HUES64 (cell line): ENCODE data around the gene SCGB2B2.
"Not testable (repeated sequence)": the region's sequence is repeated elsewhere in the genome, so short reads cannot be mapped to it uniquely, and the experiment has no call there.

Experiments
- H3K27ac ChIP-seq: 2 replicates; pipeline ENCODE4 v1.7.0; 2013; ENCODE audit warnings: low read depth, low read length, inconsistent platforms
- H3K27me3 ChIP-seq: 2 replicates; pipeline ENCODE4 v1.6.1; 2013; ENCODE audit warnings: mild to moderate bottlenecking, low read length; ENCODE audit not compliant: insufficient read depth
- H3K36me3 ChIP-seq: 2 replicates; pipeline ENCODE4 v1.6.1; 2013; ENCODE audit warnings: mild to moderate bottlenecking, low read length; ENCODE audit not compliant: insufficient read depth
- H3K4me1 ChIP-seq: 2 replicates; pipeline ENCODE4 v1.6.1; 2013; ENCODE audit warnings: mild to moderate bottlenecking, low read length, moderate library complexity; ENCODE audit not compliant: insufficient read depth
- H3K4me3 ChIP-seq: 2 replicates; pipeline ENCODE4 v1.5.1; 2013; ENCODE audit warnings: mild to moderate bottlenecking, low read length, moderate library complexity
- H3K9ac ChIP-seq: 2 replicates; pipeline ENCODE4 v1.6.1; 2013; ENCODE audit warnings: mild to moderate bottlenecking, low read depth, low read length
- H3K9me3 ChIP-seq: 2 replicates; pipeline ENCODE4 v1.6.1; 2013; ENCODE audit warnings: low read depth, low read length; ENCODE audit not compliant: insufficient read depth
- WGBS: fragments of 150-250, 120-280 bp; methylation state at CpG from one replicate; pipeline ENCODE4 v1.1.7; 2013; ENCODE audit warnings: missing lambda C conversion rate; 5-methylcytosine and 5-hydroxymethylcytosine counted together

Gene SCGB2B2

GRCh38 chr19:34669305-34669704 lies 7.7 kb downstream of the SCGB2B2 start:
- Histone ChIP-seq H3K27ac (no peak overlapping the region), H3K9me3 (no peaks in the 10 kb centered on the region), H3K36me3 (no peaks in the 10 kb centered on the region), H3K4me1 (no peaks in the 10 kb centered on the region), H3K27me3 (peaks cover 23% of the 10 kb centered on the region; the same call in 1 of the 2 replicates), H3K4me3 (no peak overlapping the region), H3K9ac (no peak overlapping the region)
- WGBS: 87% methylated on average over 7 of the region's 7 CpGs

- WGBS: 87% methylated on average over 5 of the region's 5 CpGs
- H3K4me1 ChIP-seq, H3K9ac ChIP-seq, H3K4me3 ChIP-seq, H3K36me3 ChIP-seq, H3K9me3 ChIP-seq, H3K27ac ChIP-seq: not testable (repeated sequence)
- peaks cover 17% of the 10 kb centered on the region; the same call in 1 of the 2 replicates for H3K27me3 ChIP-seq
Observed at GRCh38 chr19:34668690-34669089, 8.3 kb downstream of the SCGB2B2 start.

DNA sequence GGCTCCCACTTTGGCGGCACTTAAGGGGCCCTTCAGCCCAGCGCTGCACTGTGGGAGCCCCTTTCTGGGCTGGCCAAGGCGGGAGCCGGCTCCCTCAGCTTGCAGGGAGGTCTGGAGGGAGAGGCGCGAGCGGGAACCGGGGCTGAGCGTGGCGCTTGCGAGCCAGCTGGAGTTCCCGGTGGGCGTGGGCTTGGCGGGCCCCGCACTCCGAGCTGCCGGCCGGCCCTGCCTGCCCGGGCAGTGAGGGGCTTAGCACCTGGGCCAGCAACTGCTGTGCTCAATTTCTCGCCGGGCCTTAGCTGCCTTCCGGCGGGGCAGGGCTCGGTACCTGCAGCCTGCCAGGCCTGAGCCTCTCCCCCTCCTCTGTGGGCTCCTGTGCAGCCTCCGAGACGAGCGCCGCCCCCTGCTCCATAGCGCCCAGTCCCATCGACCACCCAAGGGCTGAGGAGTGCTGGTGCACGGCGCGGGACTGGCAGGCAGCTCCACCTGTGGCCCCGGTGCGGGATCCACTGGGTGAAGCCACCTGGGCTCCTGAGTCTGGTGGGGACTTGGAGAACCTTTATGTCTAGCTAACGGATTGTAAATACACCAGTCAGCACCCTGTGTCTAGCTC lies 8.8 kb downstream of the SCGB2B2 start:
- not testable (repeated sequence) for H3K4me3 ChIP-seq, H3K9ac ChIP-seq, H3K9me3 ChIP-seq, H3K4me1 ChIP-seq, H3K27ac ChIP-seq, H3K36me3 ChIP-seq
- 93% methylated on average over 36 of the region's 36 CpGs for WGBS
- H3K27me3 ChIP-seq: peaks cover 12% of the 10 kb centered on the region; the same call in 1 of the 2 replicates

GRCh38 chr19:34667349-34668076 lies 9.4 kb downstream of the SCGB2B2 start:
- 79% methylated on average over 17 of the region's 17 CpGs for WGBS
- Histone ChIP-seq H3K4me3 (no peak overlapping the region), H3K9me3 (no peaks in the 10 kb centered on the region), H3K27me3 (peaks cover 8% of the 10 kb centered on the region; the same call in 1 of the 2 replicates), H3K36me3 (no peaks in the 10 kb centered on the region), H3K4me1 (no peaks in the 10 kb centered on the region), H3K9ac (no peak overlapping the region), H3K27ac (no peak overlapping the region)

DNA sequence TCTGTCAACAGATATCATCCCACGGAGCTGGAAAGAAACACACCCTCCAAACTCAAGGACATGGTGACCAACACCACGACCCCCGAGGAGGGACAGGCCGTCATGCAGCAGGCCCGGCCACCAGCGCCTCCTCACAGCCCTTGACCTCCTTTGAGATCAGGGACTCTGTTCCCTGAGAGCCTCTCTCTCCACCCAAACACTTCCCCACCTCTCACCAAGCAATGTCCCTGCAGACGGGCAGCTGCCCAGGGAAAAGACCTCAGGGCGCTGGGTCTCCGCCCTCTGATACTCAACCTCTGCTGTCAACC lies 10.0 kb downstream of the SCGB2B2 start:
- H3K27ac ChIP-seq: no peak overlapping the region
- H3K4me3 ChIP-seq: no peak overlapping the region
- peaks cover 7% of the 10 kb centered on the region; the same call in 1 of the 2 replicates for H3K27me3 ChIP-seq
- H3K36me3 ChIP-seq: no peaks in the 10 kb centered on the region
- no peak overlapping the region for H3K9ac ChIP-seq
- H3K9me3 ChIP-seq: no peaks in the 10 kb centered on the region
- WGBS: 86% methylated on average over 9 of the region's 9 CpGs
- H3K4me1 ChIP-seq: no peaks in the 10 kb centered on the region

DNA sequence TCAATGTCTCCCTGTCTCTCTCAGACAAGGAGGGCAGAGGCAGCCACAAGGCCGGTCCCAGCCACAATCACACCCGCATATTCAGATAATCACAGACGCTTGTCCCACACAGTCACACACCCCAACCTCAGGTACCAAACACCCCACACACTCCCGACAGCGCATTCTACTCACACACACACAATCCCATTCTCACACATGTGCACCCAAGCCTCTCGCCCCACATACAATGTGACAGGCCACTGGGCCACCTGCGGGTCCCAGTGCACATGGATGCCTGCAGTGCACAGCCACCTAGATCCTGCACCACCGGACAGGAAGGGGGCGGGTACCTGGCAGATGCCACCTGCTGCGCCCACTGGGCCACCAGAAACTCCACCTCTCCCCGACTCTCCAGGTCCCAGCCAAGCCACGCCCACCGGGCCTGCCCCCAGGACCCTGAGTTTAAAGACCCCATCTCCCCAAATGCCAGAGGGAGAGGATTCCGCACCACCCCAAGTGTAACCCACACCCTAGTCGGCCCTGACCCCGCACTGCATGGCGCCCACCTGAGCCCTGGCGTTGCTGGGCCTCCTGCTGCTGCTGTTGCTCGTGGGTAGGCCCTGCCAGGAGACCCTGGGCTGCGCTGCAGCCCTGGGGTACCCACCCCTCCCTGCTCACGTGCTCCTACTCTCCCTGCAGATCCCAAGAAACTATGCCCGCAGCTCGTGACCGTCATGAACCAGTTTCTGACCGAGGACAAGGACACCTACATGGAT lies 10.6 kb downstream of the SCGB2B2 start:
- Histone ChIP-seq H3K9me3 (no peaks in the 10 kb centered on the region), H3K27me3 (peaks cover 2% of the 10 kb centered on the region; the same call in 1 of the 2 replicates), H3K36me3 (no peaks in the 10 kb centered on the region), H3K27ac (no peak overlapping the region), H3K4me3 (no peak overlapping the region), H3K9ac (no peak overlapping the region), H3K4me1 (no peaks in the 10 kb centered on the region)
- 95% methylated on average over 25 of the region's 25 CpGs for WGBS

DNA sequence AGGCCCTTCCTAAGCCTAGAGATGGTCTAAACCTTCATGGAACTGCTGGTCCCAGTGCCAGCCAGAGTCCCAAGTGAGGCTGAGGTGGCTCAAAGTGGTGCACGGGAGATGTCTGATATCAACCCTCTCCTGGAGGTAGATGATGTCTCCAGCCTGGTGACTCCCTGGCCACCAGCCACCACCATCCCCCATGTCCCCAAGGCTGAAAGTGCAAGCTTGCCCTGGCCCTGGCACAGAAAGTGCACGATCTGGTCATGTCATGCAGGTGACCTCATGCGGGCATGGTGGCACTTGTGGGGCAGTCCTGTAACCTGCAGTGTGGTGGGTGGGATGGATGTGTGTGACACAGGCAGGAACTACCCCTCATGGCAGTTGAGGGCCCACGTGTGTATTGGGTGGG lies 11.7 kb downstream of the SCGB2B2 start:
- not testable (repeated sequence) for H3K9me3 ChIP-seq, H3K27me3 ChIP-seq, H3K4me3 ChIP-seq, H3K27ac ChIP-seq, H3K9ac ChIP-seq, H3K36me3 ChIP-seq, H3K4me1 ChIP-seq
- 95% methylated on average over 4 of the region's 4 CpGs for WGBS

- Histone ChIP-seq H3K4me3 (no peak overlapping the region), H3K9ac (no peak overlapping the region), H3K4me1 (no peaks in the 10 kb centered on the region), H3K27ac (no peak overlapping the region), H3K9me3 (no peaks in the 10 kb centered on the region), H3K36me3 (no peaks in the 10 kb centered on the region), H3K27me3 (no peaks in the 10 kb centered on the region)
- 73% methylated on average over 6 of the region's 6 CpGs for WGBS
Observed at GRCh38 chr19:34664870-34665269, 12.1 kb downstream of the SCGB2B2 start.

DNA sequence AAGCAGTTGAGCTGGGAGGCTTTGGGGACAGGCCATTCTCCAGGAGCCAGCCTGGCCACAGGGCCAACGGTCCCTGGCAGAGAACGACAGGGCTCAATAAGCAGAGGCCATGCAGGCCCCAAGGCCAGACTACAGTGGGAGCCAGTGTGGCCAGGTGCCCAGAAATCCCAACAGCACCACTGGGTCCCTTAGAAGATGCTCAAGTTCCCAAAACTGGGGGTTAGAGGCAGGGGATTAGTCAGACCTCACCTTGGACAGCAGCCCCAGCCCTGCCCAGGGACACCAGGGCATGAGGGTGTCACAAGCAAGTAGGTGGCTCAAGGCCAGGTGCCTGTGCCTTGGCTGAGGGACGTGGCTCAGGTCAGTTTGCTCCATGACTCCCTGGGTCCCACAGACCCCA lies 12.8 kb downstream of the SCGB2B2 start:
- no peak overlapping the region for H3K9ac ChIP-seq
- no peaks in the 10 kb centered on the region for H3K27me3 ChIP-seq
- no peaks in the 10 kb centered on the region for H3K9me3 ChIP-seq
- H3K4me3 ChIP-seq: no peak overlapping the region
- H3K27ac ChIP-seq: no peak overlapping the region
- H3K4me1 ChIP-seq: no peaks in the 10 kb centered on the region
- WGBS: 92% methylated on average over 3 of the region's 3 CpGs
- H3K36me3 ChIP-seq: no peaks in the 10 kb centered on the region

DNA sequence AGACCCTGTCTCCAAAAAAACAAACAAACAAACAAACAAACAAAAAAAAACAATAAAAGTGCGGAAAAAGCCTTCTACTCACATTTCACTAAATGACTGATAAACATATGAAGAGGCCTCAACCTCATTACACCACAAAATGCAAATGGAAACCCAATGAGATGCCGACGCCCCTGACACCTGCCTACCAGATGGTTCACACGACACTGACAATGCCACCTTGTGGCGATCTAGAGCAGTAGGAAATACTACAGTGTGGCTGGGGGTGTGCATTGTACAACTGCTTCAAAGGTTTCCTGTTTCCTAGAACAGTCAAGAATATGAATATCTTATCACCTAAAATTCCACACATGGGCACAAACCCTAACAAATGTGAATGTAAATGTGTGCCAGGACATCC lies 14.0 kb downstream of the SCGB2B2 start:
- WGBS: 43% methylated on average over 5 of the region's 5 CpGs
- Histone ChIP-seq H3K36me3 (no peaks in the 10 kb centered on the region), H3K9ac (no peak overlapping the region), H3K27ac (no peak overlapping the region), H3K4me3 (no peak overlapping the region), H3K27me3 (no peaks in the 10 kb centered on the region), H3K9me3 (no peaks in the 10 kb centered on the region), H3K4me1 (no peaks in the 10 kb centered on the region)

DNA sequence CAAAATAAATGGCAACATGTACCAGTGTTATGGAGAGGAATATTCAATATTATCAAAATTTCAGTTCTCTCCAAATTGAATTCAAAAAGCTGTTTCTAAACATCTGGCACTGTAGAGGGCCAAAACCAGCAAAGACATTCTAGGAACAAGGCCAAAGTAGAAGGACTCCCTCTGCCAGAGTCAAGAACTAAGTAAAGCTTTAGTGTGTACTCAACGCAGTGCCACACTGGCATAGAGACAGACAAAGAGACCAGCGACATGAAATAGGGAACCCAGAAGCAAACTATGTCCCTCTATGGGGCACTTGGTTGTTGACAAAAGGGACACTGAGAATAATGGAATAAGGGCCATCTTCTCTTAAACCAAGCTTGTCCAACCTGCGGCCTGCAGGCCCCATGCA lies 15.6 kb downstream of the SCGB2B2 start:
- Histone ChIP-seq H3K4me1 (no peaks in the 10 kb centered on the region), H3K9ac (no peak overlapping the region), H3K27ac (no peak overlapping the region), H3K36me3 (no peaks in the 10 kb centered on the region), H3K27me3 (no peaks in the 10 kb centered on the region), H3K9me3 (0 out of 2 replicates have a peak, but pooled peaks cover 1% of the 10 kb centered on the region), H3K4me3 (no peak overlapping the region)
- 92% methylated on average over 3 of the region's 3 CpGs for WGBS
